GM18907 (cell line): ENCODE results near the gene ANKS1A.

ENCODE experiments used
- ATAC-seq: cut with Tn5 transposase; IDR thresholded peaks from one replicate; pipeline ENCODE4 v1.9.1; 2021; ENCODE audit warnings: mild to moderate bottlenecking, moderate library complexity; ENCODE audit not compliant: unreplicated experiment

ANKS1A gene

GRCh38 chr6:34951731-34952130 lies 62.7 kb downstream of the ANKS1A start:
- no peak for ATAC-seq

- ATAC-seq = no peak
These were observed 64.3 kb downstream of the ANKS1A start for GRCh38 chr6:34953061-34954025.

GRCh38 chr6:34955442-34955841 lies 66.4 kb downstream of the ANKS1A start:
- ATAC-seq = no peak

GRCh38 chr6:34957231-34957783 lies 68.3 kb downstream of the ANKS1A start:
- ATAC-seq = no peak

GRCh38 chr6:34958734-34959133 lies 69.7 kb downstream of the ANKS1A start:
- ATAC-seq = no peak

GRCh38 chr6:34959224-34959623 lies 70.2 kb downstream of the ANKS1A start:
- ATAC-seq = no peak

GRCh38 chr6:34961082-34961481 lies 72.0 kb downstream of the ANKS1A start:
- no peak for ATAC-seq

GRCh38 chr6:34961574-34961973 lies 72.5 kb downstream of the ANKS1A start:
- no peak for ATAC-seq

- ATAC-seq = no peak
These were observed 75.5 kb downstream of the ANKS1A start for GRCh38 chr6:34964564-34964963.

GRCh38 chr6:34967461-34967860 lies 78.4 kb downstream of the ANKS1A start:
- ATAC-seq = no peak

- no peak for ATAC-seq
These were observed 80.7 kb downstream of the ANKS1A start for GRCh38 chr6:34969662-34970265.

- ATAC-seq = no peak
These were observed 81.4 kb downstream of the ANKS1A start for GRCh38 chr6:34970488-34970887.

- no peak for ATAC-seq
These were observed 81.9 kb downstream of the ANKS1A start for GRCh38 chr6:34970957-34971356.

GRCh38 chr6:34973547-34974248 lies 84.6 kb downstream of the ANKS1A start:
- ATAC-seq = no peak

- no peak for ATAC-seq
These were observed 85.2 kb downstream of the ANKS1A start for GRCh38 chr6:34974249-34974642.

GRCh38 chr6:34976239-34976638 lies 87.2 kb downstream of the ANKS1A start:
- ATAC-seq = no peak

GRCh38 chr6:34979218-34979617 lies 90.2 kb downstream of the ANKS1A start:
- no peak for ATAC-seq

- ATAC-seq = no peak
These were observed 90.9 kb downstream of the ANKS1A start for GRCh38 chr6:34979994-34980393.

- ATAC-seq = no peak
These were observed 92.3 kb downstream of the ANKS1A start for GRCh38 chr6:34981366-34981765.

GRCh38 chr6:34981951-34982350 lies 92.9 kb downstream of the ANKS1A start:
- no peak for ATAC-seq

GRCh38 chr6:34982424-34982852 lies 93.4 kb downstream of the ANKS1A start:
- ATAC-seq = no peak
